Caki2 (cell line): ENCODE data around the gene FMOD. TPM values are rescaled to one million over a fixed set of nuclear protein-coding genes. Genes with fewer than 3 reads are reported as not detected.

Source experiments
- DNase-seq: peaks from one replicate; pipeline ENCODE4 v3.0.0-alpha.2; 2015; ENCODE audit warnings: low read depth
- in situ Hi-C: cut with HindIII; loops from 2 replicates; pipeline ENCODE4 v1.10.0; 2016; ENCODE audit warnings: low sequenced_read_pairs, low pct_unique_long_range_greater_than_20kb, mixed read lengths
- total RNA-seq: library from RNA; depleted of rRNA; stranded (reverse); fragments of >200 nt; shearing (Covaris generic); gene quantifications from 2 replicates; pipeline ENCODE4 v1.2.3, GENCODE V29; 2014; ENCODE audit warnings: low replicate concordance; rRNA removed

Gene FMOD
- not detected in 2 replicates for total RNA-seq

DNA sequence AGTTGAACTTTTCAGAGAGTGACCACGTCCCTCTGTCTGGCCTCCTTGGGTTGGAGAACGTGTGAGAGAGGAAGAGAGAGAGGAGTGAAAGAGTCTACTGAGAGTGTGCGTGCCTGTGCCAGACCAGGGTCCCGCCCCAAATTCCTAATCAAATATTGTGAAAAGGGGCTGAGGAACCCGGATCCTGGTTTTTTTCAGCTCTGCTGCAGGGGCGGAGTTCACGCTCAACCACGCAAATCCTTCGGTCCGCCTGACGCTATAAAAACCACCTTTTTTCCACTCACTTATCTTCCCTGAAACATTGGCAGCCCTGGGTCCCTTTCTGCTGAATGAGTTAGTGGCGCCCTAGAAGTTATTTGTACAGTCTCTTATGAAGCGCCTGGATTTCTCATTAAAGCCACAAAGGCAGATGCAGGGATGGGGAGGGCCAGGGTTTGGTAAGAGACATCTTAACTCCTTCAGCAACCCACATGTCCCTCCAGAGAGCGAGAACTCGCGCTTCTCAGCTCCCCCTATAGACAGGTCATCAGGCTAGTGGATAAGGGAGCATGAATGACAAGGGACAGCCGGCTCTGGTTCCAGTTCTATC is at the start of gene FMOD:
Gene FMOD (minus strand): TSS at position 86 of the 589 bp plus-strand sequence. CDS start 2,852 bp downstream, outside the sequence.
- in situ Hi-C loops = loop anchor here (25.0 kb wide), 2 partner anchors 89 to 361 kb away; no protein-coding TSS in a partner anchor
- no peak for DNase-seq

DNA sequence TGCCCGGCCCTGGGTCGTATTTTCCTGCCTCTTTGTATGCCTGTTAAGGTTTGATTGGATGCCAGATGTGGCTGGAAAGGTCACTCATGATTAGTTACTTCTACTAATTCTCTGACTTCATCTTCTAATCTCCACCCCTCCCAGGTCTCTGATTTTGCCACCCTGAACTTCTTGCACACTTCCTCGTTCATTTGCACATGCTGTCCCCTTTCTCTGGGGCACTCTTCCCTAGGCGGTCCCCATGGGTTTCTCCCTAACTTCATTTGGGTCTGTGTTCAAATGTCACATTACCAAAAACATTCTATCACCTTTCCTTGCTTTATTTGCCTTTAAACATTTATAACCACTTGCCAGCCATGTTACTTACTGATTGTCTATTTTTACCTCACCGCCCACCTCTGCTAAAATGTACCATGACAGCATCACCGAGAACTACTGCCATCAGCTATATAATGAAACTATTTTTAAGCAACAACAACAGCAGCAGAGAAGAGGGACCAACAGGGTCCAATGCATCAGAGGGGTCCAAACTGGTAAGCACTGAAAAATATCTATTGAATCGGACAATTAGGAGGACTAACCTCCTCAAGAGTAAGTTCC is 45.8 kb upstream of the FMOD start:
- DNase-seq = no peak
- in situ Hi-C loops = no loop called here

DNA sequence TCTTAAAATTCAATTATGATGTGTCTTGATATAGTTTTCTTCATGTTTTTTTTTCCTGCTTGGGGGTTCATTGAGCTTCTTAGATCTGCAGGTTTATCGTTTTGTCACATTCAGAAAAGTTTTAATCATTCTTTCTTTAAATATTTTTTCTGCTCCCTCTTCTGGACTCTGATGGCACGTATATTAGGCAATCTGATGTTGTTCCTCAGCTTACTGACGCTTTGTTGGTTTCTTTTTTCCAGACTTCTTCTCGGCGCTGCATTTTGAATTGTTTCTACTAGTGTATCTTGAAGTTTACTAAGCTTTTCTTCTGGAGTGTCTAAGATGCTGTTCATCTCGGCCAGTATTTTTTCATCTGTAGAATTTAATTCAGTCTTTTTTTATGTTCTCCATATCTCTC is 44.8 kb upstream of the FMOD start:
- in situ Hi-C loops = no loop called here
- no peak for DNase-seq

DNA sequence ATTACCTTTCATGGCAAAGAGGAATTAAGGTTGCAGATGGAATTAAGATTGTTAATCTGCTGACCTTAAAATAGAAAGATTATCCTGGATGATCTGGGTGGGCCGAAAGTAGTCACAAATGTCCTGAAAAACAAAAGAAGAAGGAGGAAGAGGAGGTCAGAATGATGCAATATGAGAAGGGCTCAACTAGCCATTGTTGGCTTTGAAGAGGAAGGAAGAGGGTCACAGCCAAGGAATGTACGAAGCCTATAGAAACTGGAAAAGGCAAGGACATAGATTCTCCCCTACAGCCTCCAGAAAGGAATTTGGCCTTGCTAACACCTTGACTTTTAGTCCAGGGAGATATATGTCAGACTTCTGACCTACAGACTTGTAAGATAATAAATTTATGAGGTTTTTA is 39.4 kb upstream of the FMOD start:
- DNase-seq = no peak
- in situ Hi-C loops = no loop called here

DNA sequence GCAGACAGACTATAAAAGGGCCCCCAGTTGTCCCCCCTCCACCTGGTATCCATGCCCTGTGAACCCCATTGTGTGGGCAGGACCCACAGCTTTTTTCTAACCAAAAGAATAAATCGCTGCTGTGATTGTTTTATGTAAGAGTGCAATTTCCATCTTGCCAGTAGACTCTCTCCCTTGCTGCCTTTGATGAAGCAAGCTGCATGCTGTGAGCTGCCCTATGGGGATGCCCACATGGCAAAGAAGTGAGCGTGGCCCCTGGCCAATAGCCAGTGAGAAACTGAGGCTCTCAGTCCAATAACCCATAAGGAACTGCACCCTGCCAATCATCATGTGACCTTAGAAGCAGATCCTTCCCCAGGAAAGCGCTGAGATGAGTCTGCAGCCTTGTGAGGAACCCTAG is 37.8 kb upstream of the FMOD start:
- in situ Hi-C loops = no loop called here
- no peak for DNase-seq

DNA sequence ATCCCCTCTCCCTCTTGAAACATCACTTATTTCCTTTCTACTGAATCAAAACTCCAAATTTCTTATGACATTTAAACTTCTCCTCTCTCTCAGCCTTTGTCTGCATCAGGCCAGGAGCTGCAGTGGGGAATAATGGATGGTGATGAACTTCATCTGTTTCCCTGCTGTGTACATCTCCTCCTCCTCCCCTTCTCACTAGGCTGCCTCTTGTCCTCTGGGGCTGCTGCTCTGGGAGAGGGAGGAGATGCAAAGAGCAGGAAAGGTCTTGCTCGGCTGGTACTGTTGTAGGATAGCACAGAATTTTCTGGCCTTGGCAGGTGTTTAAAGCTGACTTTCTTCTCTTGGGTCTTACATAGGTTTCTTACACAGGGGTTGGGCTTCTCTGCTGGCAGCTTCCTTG is 31.1 kb upstream of the FMOD start:
- in situ Hi-C loops = no loop called here
- no peak for DNase-seq

DNA sequence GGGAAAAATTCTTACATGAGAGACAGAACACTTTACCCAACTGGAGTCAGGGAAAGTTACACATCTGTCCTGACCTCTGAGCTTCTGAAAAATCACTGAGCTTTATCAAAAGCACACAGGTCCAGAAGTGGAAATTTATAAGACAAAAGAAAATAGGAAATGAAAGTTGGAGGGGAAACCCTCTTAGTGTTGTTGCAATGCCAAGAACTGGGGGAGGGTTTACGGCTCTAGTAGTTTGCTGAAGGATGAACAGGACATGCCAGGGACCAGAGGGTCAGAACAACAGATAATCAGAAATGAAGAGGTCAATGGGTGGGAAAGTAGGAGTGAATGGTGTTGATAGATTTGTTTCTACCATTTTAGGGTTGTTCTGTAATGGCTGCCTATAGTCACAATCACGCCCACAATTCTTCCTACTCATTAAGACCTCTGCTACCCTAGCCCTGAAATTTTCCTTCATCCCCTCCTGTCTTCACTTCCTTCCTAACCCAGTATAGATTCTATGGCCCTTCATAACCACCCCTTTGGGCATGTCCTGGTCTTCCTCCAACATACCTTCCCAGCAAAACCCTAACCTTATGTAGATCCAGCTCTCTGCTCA is 30.3 kb upstream of the FMOD start:
- DNase-seq = no peak
- in situ Hi-C loops = no loop called here

DNA sequence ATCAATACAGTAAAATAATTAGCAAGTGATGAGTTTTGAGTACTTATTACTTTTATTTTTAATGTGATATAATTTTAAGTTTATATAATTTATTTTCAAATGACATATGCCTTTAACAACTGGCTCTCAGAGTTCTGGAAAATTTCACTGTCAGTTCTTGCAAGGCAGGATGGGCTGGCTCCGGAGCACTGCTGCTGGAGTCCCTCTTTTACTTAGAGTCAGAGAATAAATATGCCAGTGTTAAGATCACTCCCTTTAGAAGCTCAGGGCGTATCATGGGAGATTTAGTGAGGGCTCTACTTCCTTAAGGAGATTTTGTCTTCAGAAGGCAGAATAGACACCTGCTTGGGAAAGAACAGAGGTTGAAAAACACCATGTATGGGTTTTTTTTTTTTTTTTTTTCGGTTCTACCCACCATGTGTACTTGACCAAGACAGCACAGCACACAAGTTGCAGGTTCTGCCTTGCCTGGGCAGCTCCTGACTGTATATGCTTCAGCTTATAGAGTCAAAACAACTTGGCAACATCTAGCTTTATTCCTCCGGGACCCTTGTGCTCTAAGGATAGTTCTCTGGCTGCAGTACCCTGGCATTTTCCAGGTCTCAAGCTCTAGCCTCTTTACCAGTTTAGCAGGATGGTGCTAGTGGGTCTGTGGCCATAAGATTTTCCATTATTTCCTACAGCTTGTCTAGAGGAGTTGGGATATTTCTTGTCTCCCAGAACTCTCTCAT is 29.7 kb upstream of the FMOD start:
- in situ Hi-C loops = no loop called here
- DNase-seq = no peak

DNA sequence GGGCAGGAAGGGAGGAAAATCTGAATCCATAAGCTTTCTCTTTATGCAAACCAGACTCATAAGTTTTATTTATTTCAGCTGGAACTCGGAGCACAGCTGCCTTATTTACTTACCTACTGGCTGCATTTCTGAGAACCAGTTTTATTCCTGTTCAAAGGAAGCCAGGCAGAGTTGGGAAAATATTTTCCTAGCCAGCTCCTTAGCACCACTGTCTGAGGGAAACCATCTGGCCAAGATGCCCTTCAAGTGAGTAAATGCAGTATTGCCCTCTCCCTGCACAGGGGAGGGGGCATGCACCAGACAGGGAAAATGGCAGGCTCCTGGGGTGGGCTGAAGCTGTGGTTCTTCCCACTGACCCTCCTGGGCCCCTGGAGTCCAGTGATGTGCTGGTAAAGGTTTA is 28.9 kb upstream of the FMOD start:
- in situ Hi-C loops = no loop called here
- no peak for DNase-seq

DNA sequence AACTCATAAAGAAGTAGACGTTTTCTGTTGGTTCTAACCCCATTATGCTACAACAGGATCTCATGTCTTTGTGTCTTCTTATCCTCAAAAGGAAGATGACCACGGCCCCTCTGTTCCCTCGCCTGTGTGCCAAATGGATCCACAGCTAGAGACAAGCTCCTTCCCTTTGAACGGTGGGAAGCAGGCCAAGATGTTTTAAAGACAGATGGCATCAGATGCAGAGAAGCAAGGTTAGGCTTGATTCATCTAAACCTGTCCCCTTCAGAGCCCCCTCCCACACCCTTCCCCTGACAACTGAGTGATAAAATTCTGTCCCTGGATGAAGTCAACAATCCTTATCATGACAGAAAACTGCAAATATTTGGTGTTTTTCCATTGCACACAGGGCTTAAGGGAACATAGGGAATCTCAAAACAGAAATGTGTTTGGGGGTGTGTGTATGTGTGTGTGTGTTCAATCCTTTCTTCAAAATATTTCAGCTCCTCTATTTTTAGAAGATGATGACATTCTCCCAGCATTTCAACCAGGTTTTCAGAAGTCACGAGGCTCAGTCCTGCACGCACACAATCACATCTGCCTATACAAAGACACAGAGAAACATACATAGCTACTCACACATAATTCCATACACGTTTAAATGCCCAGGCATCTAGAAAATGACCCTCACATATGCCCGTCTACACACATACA is 27.8 kb upstream of the FMOD start:
- in situ Hi-C loops = no loop called here
- no peak for DNase-seq

DNA sequence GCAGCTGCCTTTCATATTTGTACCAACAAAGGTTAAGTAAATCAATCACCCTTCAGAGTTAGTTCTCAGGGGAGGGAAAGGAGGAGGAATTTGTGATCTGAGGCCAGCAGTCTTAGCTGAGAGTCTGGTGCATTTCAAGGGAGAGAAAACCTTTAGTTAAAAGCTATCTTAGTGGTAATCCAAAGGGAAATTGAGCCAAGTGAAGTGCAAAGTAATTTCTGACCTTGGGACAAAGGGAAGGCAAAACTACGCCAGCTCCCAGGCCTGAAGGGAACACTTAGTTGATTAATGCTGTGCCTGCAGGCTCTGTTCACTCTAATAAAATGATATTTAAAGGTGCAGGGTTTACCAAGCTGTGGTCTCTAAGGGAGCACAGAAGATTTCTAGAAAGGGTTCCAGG is 23.1 kb upstream of the FMOD start:
- no peak for DNase-seq
- in situ Hi-C loops = loop anchor here (25.0 kb wide), 2 partner anchors 112 to 338 kb away; no protein-coding TSS in a partner anchor

DNA sequence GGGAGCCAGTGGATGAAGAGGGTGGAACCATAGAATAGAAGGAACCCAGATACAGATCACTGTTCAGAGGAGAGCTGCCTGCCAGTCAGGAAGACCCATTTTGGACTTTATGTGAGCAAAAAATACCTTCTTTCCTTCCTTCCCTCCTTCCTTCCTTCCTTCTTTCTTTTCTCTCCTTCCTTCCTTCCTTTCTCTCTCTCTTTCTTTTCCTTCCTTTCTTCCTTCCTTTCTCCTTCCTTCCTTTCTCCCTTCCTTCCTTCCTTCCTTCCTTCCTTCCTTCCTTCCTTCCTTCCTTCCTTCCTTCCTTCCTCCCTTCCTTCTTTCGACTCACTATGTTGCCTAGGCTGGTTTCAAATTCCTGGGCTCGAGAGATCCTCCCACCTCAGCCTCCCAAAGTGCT is 22.1 kb upstream of the FMOD start:
- in situ Hi-C loops = loop anchor here (25.0 kb wide), 2 partner anchors 111 to 339 kb away; no protein-coding TSS in a partner anchor
- no peak for DNase-seq

DNA sequence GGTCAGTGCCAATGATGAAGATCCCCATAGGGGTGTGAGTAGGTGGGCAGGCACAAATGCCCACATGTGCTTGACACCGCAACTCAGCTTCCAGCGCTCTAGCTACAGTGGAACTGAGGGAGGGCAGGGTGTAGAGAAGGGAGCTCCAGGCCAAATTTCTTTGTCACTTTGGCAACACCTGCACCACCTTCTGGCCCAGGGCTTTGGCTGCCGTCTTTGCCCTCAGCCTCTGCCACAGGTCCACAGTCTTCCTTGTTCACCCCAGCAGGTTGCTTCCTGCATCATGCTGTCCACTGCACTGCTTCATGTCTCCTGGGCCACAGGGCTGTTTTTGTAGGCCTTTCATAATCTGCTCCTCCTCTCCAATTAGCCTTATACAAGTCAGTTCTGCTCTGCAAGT is 20.4 kb upstream of the FMOD start:
- in situ Hi-C loops = loop anchor here (25.0 kb wide), 2 partner anchors 109 to 341 kb away; no protein-coding TSS in a partner anchor
- DNase-seq = no peak

DNA sequence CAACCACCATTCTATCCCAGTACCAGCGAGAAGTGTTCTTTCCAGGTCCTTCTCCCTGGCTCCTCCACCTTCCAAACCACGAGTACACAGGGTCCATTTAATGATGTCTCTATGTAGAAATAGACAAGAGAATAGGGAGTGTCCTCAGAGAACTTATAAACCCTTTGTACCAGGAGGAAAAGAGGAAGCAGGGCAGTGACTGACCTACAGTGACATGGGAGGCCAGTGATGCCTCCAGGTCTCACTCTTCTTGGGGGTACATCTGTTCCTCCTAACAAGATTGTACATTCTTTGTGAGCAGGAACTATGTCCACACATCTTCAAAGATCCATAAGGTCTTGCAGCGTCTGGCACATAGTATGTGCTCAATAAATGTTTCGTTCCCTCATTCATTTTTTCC is 18.7 kb upstream of the FMOD start:
- in situ Hi-C loops = loop anchor here (25.0 kb wide), 2 partner anchors 107 to 343 kb away; no protein-coding TSS in a partner anchor
- DNase-seq = no peak

DNA sequence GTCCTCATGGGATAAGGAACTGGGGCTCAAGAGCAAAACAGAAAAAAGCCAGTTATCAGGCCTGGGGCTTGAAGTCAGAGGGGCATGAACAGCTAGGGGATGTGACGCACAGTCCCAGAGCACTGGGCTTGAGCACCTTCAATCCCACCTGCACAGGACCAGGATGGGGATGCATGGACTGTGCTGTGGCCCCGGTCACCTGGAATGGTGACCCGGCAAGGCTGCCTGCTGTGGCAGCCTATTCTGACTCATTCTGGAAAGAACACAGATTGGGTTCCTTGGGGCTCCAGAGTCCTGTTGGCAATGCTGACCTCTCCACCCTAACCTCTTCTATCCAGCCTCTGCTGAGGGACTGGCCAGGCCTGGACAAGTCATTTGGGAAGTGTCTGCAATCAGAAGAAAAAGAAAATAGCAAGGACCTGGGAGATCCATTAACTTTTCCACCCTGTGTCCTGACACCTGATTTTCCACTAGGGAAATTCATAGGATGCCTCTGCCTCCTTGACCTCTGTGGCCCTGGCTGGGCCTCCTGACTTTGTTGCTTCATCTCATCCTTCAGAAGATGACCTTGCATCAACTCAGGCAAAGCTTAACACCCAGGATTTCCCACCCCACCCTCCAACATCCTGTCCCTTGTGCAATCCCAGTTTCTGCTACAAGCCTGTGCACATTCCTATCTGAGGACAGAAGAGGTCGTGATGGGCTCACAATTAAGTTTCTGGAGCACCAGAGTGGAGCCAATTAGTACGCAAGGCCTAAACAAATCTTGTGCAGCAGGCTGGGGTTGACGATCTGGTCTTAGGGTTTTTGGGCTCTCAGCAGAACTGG is 17.9 kb upstream of the FMOD start:
- no peak for DNase-seq
- in situ Hi-C loops = loop anchor here (25.0 kb wide), 2 partner anchors 107 to 343 kb away; no protein-coding TSS in a partner anchor

DNA sequence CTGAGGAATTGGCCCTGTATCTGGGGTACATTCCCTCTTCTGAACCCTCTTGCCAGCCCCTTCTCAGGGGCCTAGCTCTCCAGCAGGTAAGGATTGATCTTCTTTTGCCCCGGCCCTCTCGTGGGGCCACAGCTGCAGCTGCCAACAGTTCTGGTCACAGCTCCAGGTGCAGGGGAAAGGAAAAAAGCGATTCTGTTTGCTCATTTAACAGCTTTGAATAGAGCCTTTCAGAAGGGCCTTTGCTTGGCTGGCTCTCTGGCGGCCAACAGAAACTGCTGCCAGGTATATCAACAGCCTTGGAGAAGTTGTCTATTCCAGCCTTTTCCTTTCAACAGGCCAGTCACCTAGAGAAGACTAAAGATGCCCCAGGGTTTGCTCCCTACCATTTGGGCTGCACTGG is 16.1 kb upstream of the FMOD start:
- in situ Hi-C loops = loop anchor here (25.0 kb wide), 2 partner anchors 105 to 345 kb away; no protein-coding TSS in a partner anchor
- no peak for DNase-seq

DNA sequence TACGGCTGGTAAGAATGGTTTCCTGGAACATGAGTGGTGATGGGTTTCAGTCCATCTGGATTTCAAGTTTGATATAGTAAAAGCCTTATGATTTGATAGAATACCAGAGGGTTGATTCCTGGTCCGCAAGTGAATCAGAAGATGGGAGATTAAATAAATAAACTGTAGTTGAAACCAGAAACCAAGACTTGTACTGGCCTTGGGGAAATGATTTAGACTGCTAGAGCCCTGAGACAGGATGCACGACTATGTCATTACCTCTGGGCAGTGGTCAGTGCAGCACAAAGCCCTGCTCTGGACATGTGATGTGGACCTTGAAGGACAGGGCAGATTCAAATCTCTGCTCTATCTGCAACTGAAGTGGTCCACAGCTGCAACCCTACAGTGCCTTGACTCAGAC is 15.6 kb upstream of the FMOD start:
- no peak for DNase-seq
- in situ Hi-C loops = loop anchor here (25.0 kb wide), 2 partner anchors 104 to 346 kb away; no protein-coding TSS in a partner anchor
